ENCODE results near the gene ADAMTSL4. TPM values are rescaled to one million over a fixed set of nuclear protein-coding genes. Genes with fewer than 3 reads are reported as not detected.
"Not testable (repeated sequence)": the region's sequence is repeated elsewhere in the genome, so short reads cannot be mapped to it uniquely, and the experiment has no call there.

Gene ADAMTSL4
- total RNA-seq, 3 donors from 2014 or later (not counting 1 experiment from before 2014, with no cell fraction given) = 1.7 to 2.9 (median 2.9) TPM

GRCh38 chr1:150562446-150563339 lies 13.5 kb downstream of the ADAMTSL4 start:
- H3K4me3 Mint-ChIP-seq = peak overlapping the region; percentile 98
- TF ChIP-seq CTCF (IDR thresholded peaks at IDR 0.05) = no peak
- Histone ChIP-seq H3K9me3 (ENCODE audit: control insufficient read depth, insufficient read depth, low read length) (no peaks in the 10 kb centered on the region), H3K36me3 (ENCODE audit: control insufficient read depth, insufficient read depth, low read length) (no peaks in the 10 kb centered on the region), H3K27me3 (ENCODE audit: control insufficient read depth, insufficient read depth, low read length) (no peaks in the 10 kb centered on the region), H3K27ac (ENCODE audit: low read length) (peak overlapping the region; percentile 95), H3K4me3 (ENCODE audit: low read length) (peak overlapping the region; percentile 62), H3K4me1 (ENCODE audit: control insufficient read depth, insufficient read depth, low read length) (peaks cover 86% of the 10 kb centered on the region)
- H3K27ac Mint-ChIP-seq = peak overlapping the region; percentile 98 to 99
- 4% methylated on average over 4 of the region's 4 CpGs for WGBS (ENCODE audit: insufficient coverage)
- DNase-seq = peak; percentile 60 to 89
- peak; percentile 27 to 32 (median 31) for ATAC-seq
- H3K4me1 Mint-ChIP-seq = peaks cover 71 to 78% of the 10 kb centered on the region in 2 donors
- intact Hi-C loops (cut with micrococcal nuclease) = loop anchor here (1.0 to 10.0 kb wide), 9 partner anchors 17 to 595 kb away; partner anchors contain the start of genes ANP32E, CTSS, ENSA and GOLPH3L
- no peaks in the 10 kb centered on the region for H3K9me3 Mint-ChIP-seq
- no peaks in the 10 kb centered on the region for H3K36me3 Mint-ChIP-seq
- H3K27me3 Mint-ChIP-seq (ENCODE audit: low read depth in 2 of 2) = no peaks in the 10 kb centered on the region

GRCh38 chr1:150563340-150564038 lies 14.3 kb downstream of the ADAMTSL4 start:
- H3K27me3 Mint-ChIP-seq (ENCODE audit: low read depth in 2 of 2) = no peaks in the 10 kb centered on the region
- TF ChIP-seq CTCF (IDR thresholded peaks at IDR 0.05) = no peak

GRCh38 chr1:150564051-150564991 lies 15.1 kb downstream of the ADAMTSL4 start:
- DNase-seq (peak in 1 of 2 donors; percentile 59), ATAC-seq (no peak)
- Histone ChIP-seq H3K4me3 (ENCODE audit: low read length) (peak overlapping the region; percentile 62), H3K27ac (ENCODE audit: low read length) (peak overlapping the region; percentile 95), H3K4me1 (ENCODE audit: control insufficient read depth, insufficient read depth, low read length) (peaks cover 99% of the 10 kb centered on the region), H3K27me3 (ENCODE audit: control insufficient read depth, insufficient read depth, low read length) (no peaks in the 10 kb centered on the region), H3K36me3 (ENCODE audit: control insufficient read depth, insufficient read depth, low read length) (no peaks in the 10 kb centered on the region), H3K9me3 (ENCODE audit: control insufficient read depth, insufficient read depth, low read length) (no peaks in the 10 kb centered on the region)
- WGBS (ENCODE audit: insufficient coverage) = 86% methylated on average over 3 of the region's 5 CpGs
- Mint-ChIP-seq H3K4me3 (peak overlapping the region; percentile 98), H3K36me3 (no peaks in the 10 kb centered on the region), H3K9me3 (no peaks in the 10 kb centered on the region), H3K27me3 (ENCODE audit: low read depth in 2 of 2) (no peaks in the 10 kb centered on the region), H3K4me1 (peaks cover 85 to 91% of the 10 kb centered on the region in 2 donors), H3K27ac (peak overlapping the region; percentile 98 to 99)
- TF ChIP-seq CTCF (IDR thresholded peaks at IDR 0.05) = no peak
- intact Hi-C loops (cut with micrococcal nuclease) = loop anchor here (5.0 to 10.0 kb wide), 6 partner anchors 133 to 593 kb away; partner anchors contain the start of genes ANP32E, CTSS, GOLPH3L and RPRD2

More at GRCh38 chr1:150563340-150564038, 14.3 kb downstream of the ADAMTSL4 start:
- Histone ChIP-seq H3K4me3 (ENCODE audit: low read length) (peak overlapping the region; percentile 62), H3K36me3 (ENCODE audit: control insufficient read depth, insufficient read depth, low read length) (no peaks in the 10 kb centered on the region), H3K27me3 (ENCODE audit: control insufficient read depth, insufficient read depth, low read length) (no peaks in the 10 kb centered on the region), H3K27ac (ENCODE audit: low read length) (peak overlapping the region; percentile 95), H3K9me3 (ENCODE audit: control insufficient read depth, insufficient read depth, low read length) (no peaks in the 10 kb centered on the region), H3K4me1 (ENCODE audit: control insufficient read depth, insufficient read depth, low read length) (peaks cover 94% of the 10 kb centered on the region)
- 6% methylated on average over 4 of the region's 4 CpGs for WGBS (ENCODE audit: insufficient coverage)
- intact Hi-C loops (cut with micrococcal nuclease) = loop anchor here (1.0 to 10.0 kb wide), 9 partner anchors 16 to 594 kb away; partner anchors contain the start of genes ANP32E, CTSS, ENSA and GOLPH3L
- H3K27ac Mint-ChIP-seq = peak overlapping the region; percentile 98 to 99
- H3K4me1 Mint-ChIP-seq = peaks cover 79 to 83% of the 10 kb centered on the region in 2 donors
- peak overlapping the region; percentile 98 for H3K4me3 Mint-ChIP-seq
- no peaks in the 10 kb centered on the region for H3K9me3 Mint-ChIP-seq
- no peaks in the 10 kb centered on the region for H3K36me3 Mint-ChIP-seq
- peak in 1 of 2 donors; percentile 90 for DNase-seq
- peak; percentile 43 to 57 (median 48) for ATAC-seq

GRCh38 chr1:150565240-150565991 lies 16.2 kb downstream of the ADAMTSL4 start:
- peak in 1 of 2 donors; percentile 9 for DNase-seq
- peaks cover 89 to 95% of the 10 kb centered on the region in 2 donors for H3K4me1 Mint-ChIP-seq
- H3K27me3 ChIP-seq (ENCODE audit: control insufficient read depth, insufficient read depth, low read length); H3K9me3 Mint-ChIP-seq; H3K36me3 ChIP-seq (ENCODE audit: control insufficient read depth, insufficient read depth, low read length); H3K27me3 Mint-ChIP-seq (ENCODE audit: low read depth in 2 of 2); H3K36me3 Mint-ChIP-seq; ATAC-seq; H3K9me3 ChIP-seq (ENCODE audit: control insufficient read depth, insufficient read depth, low read length); H3K4me3 ChIP-seq (ENCODE audit: low read length): not testable (repeated sequence)
- Histone ChIP-seq H3K27ac (ENCODE audit: low read length) (peak overlapping the region; percentile 95), H3K4me1 (ENCODE audit: control insufficient read depth, insufficient read depth, low read length) (peaks cover 99% of the 10 kb centered on the region)
- peak overlapping the region; percentile 59 for H3K4me3 Mint-ChIP-seq
- H3K27ac Mint-ChIP-seq = peak overlapping the region; percentile 98 to 99
- intact Hi-C loops (cut with micrococcal nuclease) = loop anchor here (10.0 kb wide), 3 partner anchors 199 to 359 kb away; partner anchors contain the start of genes ANP32E, CTSS and SETDB1
- WGBS (ENCODE audit: insufficient coverage) = 71% methylated on average over 13 of the region's 14 CpGs
